Neural cell (in vitro differentiated cells): ENCODE measurements around the gene TMEM235. TPM values are rescaled to one million over a fixed set of nuclear protein-coding genes. Genes with fewer than 3 reads are reported as not detected.

Source experiments
- H2AFZ ChIP-seq: fragments of 200-600, 300-800 bp; sonication (generic), shearing (Covaris generic); 2 replicates; pipeline ENCODE4 v1.6.0; 2014; ENCODE audit warnings: low read depth, mild to moderate bottlenecking, antibody characterized with exemption, low read length, moderate library complexity
- H3F3A ChIP-seq: fragments of 200-600 bp; shearing (Covaris generic); 2 replicates; pipeline ENCODE4 v1.6.1; 2016; ENCODE audit warnings: mild to moderate bottlenecking, moderate library complexity, mixed read lengths, antibody characterized with exemption, low read length; ENCODE audit not compliant: insufficient read depth, poor library complexity, severe bottlenecking
- H3K27ac ChIP-seq: fragments of 200-600, 300-800 bp; sonication (generic), shearing (Covaris generic); 2 replicates; pipeline ENCODE4 v1.5.1; 2014; ENCODE audit warnings: mild to moderate bottlenecking, low read length, moderate library complexity
- H3K27me3 ChIP-seq: fragments of 300-800, 200-600 bp; sonication (generic), shearing (Covaris generic); 2 replicates; pipeline ENCODE4 v1.6.0; 2014; ENCODE audit warnings: mild to moderate bottlenecking, low read depth, low read length, moderate library complexity; ENCODE audit not compliant: insufficient read depth
- H3K36me3 ChIP-seq: fragments of 300-800, 200-600 bp; sonication (generic), shearing (Covaris generic); 2 replicates; pipeline ENCODE4 v1.5.1; 2014; ENCODE audit warnings: mild to moderate bottlenecking, antibody characterized with exemption, low read length, moderate library complexity; ENCODE audit not compliant: insufficient read depth
- H3K4me2 ChIP-seq: fragments of 300-800, 200-600 bp; sonication (generic), shearing (Covaris generic); 2 replicates; pipeline ENCODE4 v1.6.0; 2014; ENCODE audit warnings: mild to moderate bottlenecking, low read length
- H3K4me3 ChIP-seq: fragments of 300-800, 200-600 bp; sonication (generic), shearing (Covaris generic); 2 replicates; pipeline ENCODE4 v1.5.1; 2014; ENCODE audit warnings: mild to moderate bottlenecking, low read length, moderate library complexity
- H3K79me2 ChIP-seq: fragments of 200-600 bp; shearing (Covaris generic); replicated peaks from 2 replicates; pipeline ENCODE4 v1.6.0; 2014; ENCODE audit warnings: mild to moderate bottlenecking, low read length, moderate library complexity; ENCODE audit not compliant: insufficient read depth
- H3K9ac ChIP-seq: fragments of 300-800, 200-600 bp; sonication (generic), shearing (Covaris generic); 2 replicates; pipeline ENCODE4 v1.6.1; 2016; ENCODE audit warnings: mild to moderate bottlenecking, low read length, mixed read lengths
- H3K9me2 ChIP-seq: fragments of 200-600 bp; shearing (Covaris generic); 2 replicates; pipeline ENCODE4 v1.6.1; 2016; ENCODE audit warnings: mild to moderate bottlenecking, low read length, mixed read lengths; ENCODE audit not compliant: insufficient read depth
- H3K9me3 ChIP-seq: fragments of 200-600, 300-800 bp; sonication (generic), shearing (Covaris generic); 2 replicates; pipeline ENCODE4 v1.6.1; 2016; ENCODE audit warnings: mild to moderate bottlenecking, mixed run types, low read length, moderate library complexity, mixed read lengths
- H4K20me1 ChIP-seq: fragments of 200-600 bp; shearing (Covaris generic); 2 replicates; pipeline ENCODE4 v1.6.1; 2016; ENCODE audit warnings: mild to moderate bottlenecking, mixed run types; ENCODE audit not compliant: insufficient read depth
- CTCF ChIP-seq: fragments of 450-650 bp; IDR thresholded peaks from 2 replicates; pipeline ENCODE4 v1.5.1; 2014; ENCODE audit warnings: antibody characterized with exemption, mild to moderate bottlenecking, moderate library complexity; ENCODE audit not compliant: poor library complexity, severe bottlenecking
- EP300 ChIP-seq: fragments of 450-650 bp; conservative IDR thresholded peaks from 2 replicates; pipeline ENCODE4 v1.6.1; 2014; ENCODE audit warnings: antibody characterized with exemption, mild to moderate bottlenecking, moderate library complexity; ENCODE audit not compliant: poor library complexity, severe bottlenecking
- EZH2 ChIP-seq: fragments of 200-600, 300-800 bp; shearing (Covaris generic), sonication (generic); IDR thresholded peaks from 2 replicates; pipeline ENCODE4 v1.6.1; 2014; ENCODE audit warnings: antibody characterized with exemption, low read length, borderline replicate concordance, mild to moderate bottlenecking; ENCODE audit not compliant: insufficient read depth, poor library complexity, severe bottlenecking
- MXI1 ChIP-seq: fragments of 450-650 bp; conservative IDR thresholded peaks from 2 replicates; pipeline ENCODE4 v1.6.1; 2014; ENCODE audit warnings: antibody characterized with exemption, mild to moderate bottlenecking; ENCODE audit not compliant: poor library complexity, severe bottlenecking
- POLR2AphosphoS5 ChIP-seq: IDR thresholded peaks from 2 replicates; pipeline ENCODE4 v1.6.1; 2012
- RAD21 ChIP-seq: fragments of 450-650 bp; conservative IDR thresholded peaks from 2 replicates; pipeline ENCODE4 v1.6.1; 2014; ENCODE audit warnings: antibody characterized with exemption, mild to moderate bottlenecking, moderate library complexity
- REST ChIP-seq: IDR thresholded peaks from 2 replicates; pipeline ENCODE4 v1.6.1; 2012; ENCODE audit warnings: borderline replicate concordance
- SMC3 ChIP-seq: fragments of 450-650 bp; conservative IDR thresholded peaks from 2 replicates; pipeline ENCODE4 v1.6.1; 2014; ENCODE audit warnings: antibody characterized with exemption, mild to moderate bottlenecking, moderate library complexity; ENCODE audit not compliant: poor library complexity
- TAF1 ChIP-seq: IDR thresholded peaks from 2 replicates; pipeline ENCODE4 v1.6.1; 2012; ENCODE audit warnings: low read depth
- polyA plus RNA-seq: library from polyadenylated mRNA; depleted of rRNA; stranded (reverse); fragments of >200 nt; gene quantifications from 2 replicates; pipeline ENCODE4 v1.2.3, GENCODE V29; 2014

TMEM235 gene
- polyA plus RNA-seq, 1 donor from 2014 or later = not detected

GRCh38 chr17:78268191-78268874 is 36.9 kb downstream of the TMEM235 start:
- Histone ChIP-seq H3K9me3 (no peaks in the 10 kb centered on the region), H4K20me1 (no peaks in the 10 kb centered on the region), H3K27ac (peak overlapping the region; percentile 28), H3K27me3 (no peaks in the 10 kb centered on the region), H3K4me2 (no peak overlapping the region), H2AFZ (no peak overlapping the region), H3K4me3 (peak overlapping the region; percentile 51), H3K9me2 (no peaks in the 10 kb centered on the region), H3K36me3 (no peaks in the 10 kb centered on the region), H3K79me2 (no peaks in the 10 kb centered on the region), H3K9ac (peak overlapping the region; percentile 52), H3F3A (no peaks in the 10 kb centered on the region)
- TF ChIP-seq SMC3 (no peak), CTCF (no peak), EZH2 (no peak), MXI1 (no peak), EP300 (no peak), REST (no peak), POLR2AphosphoS5 (no peak), RAD21 (no peak), TAF1 (no peak)

- H3K9me2 ChIP-seq = no peaks in the 10 kb centered on the region
- peak overlapping the region; percentile 51 for H3K4me3 ChIP-seq
- H3K27ac ChIP-seq = peak overlapping the region; percentile 34
- no peaks in the 10 kb centered on the region for H3K36me3 ChIP-seq
- no peaks in the 10 kb centered on the region for H3K79me2 ChIP-seq
- no peak overlapping the region for H2AFZ ChIP-seq
- no peaks in the 10 kb centered on the region for H3K27me3 ChIP-seq
- peak overlapping the region; percentile 52 for H3K9ac ChIP-seq
- H4K20me1 ChIP-seq = no peaks in the 10 kb centered on the region
- peak overlapping the region; percentile 65 for H3K4me2 ChIP-seq
- no peaks in the 10 kb centered on the region for H3K9me3 ChIP-seq
- H3F3A ChIP-seq = no peaks in the 10 kb centered on the region
- peak; percentile 86 for TF ChIP-seq REST
- TF ChIP-seq POLR2AphosphoS5 = peak; percentile 20
- TF ChIP-seq EP300 = no peak
Observed at GRCh38 chr17:78268951-78269905, 37.8 kb downstream of the TMEM235 start.
